Measurements from ENCODE around the gene SUPT4H1.

The SUPT4H1 gene

GRCh38 chr17:58394534-58395223 is 42.7 kb upstream of the SUPT4H1 start:
- no peak overlapping the region for H3K4me3 ChIP-seq (replicated peaks in 1 of 2; ENCODE audit: low read depth in 2 of 2, low read length in 2 of 2)
- TF ChIP-seq, protein P1, sequence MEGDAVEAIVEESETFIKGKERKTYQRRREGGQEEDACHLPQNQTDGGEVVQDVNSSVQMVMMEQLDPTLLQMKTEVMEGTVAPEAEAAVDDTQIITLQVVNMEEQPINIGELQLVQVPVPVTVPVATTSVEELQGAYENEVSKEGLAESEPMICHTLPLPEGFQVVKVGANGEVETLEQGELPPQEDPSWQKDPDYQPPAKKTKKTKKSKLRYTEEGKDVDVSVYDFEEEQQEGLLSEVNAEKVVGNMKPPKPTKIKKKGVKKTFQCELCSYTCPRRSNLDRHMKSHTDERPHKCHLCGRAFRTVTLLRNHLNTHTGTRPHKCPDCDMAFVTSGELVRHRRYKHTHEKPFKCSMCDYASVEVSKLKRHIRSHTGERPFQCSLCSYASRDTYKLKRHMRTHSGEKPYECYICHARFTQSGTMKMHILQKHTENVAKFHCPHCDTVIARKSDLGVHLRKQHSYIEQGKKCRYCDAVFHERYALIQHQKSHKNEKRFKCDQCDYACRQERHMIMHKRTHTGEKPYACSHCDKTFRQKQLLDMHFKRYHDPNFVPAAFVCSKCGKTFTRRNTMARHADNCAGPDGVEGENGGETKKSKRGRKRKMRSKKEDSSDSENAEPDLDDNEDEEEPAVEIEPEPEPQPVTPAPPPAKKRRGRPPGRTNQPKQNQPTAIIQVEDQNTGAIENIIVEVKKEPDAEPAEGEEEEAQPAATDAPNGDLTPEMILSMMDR (IDR thresholded peaks at IDR 0.05; ENCODE audit: low read depth, low read length) = no peak
- DNase-seq (ENCODE audit: low read depth in 2 of 2) = no peak

- TF ChIP-seq, protein P1 (IDR thresholded peaks at IDR 0.05; ENCODE audit: low read depth, low read length) = no peak
- H3K4me3 ChIP-seq (replicated peaks in 1 of 2; ENCODE audit: low read depth in 2 of 2, low read length in 2 of 2) = no peak overlapping the region
Measured at GRCh38 chr17:58391302-58391984, 39.4 kb upstream of the SUPT4H1 start.

GRCh38 chr17:58390884-58391283 is 38.9 kb upstream of the SUPT4H1 start:
- H3K4me3 ChIP-seq (replicated peaks in 1 of 2; ENCODE audit: low read depth in 2 of 2, low read length in 2 of 2) = no peak overlapping the region
- DNase-seq (ENCODE audit: low read depth in 2 of 2) = no peak
- TF ChIP-seq, protein P1 (IDR thresholded peaks at IDR 0.05; ENCODE audit: low read depth, low read length) = no peak

More at GRCh38 chr17:58391302-58391984, 39.4 kb upstream of the SUPT4H1 start:
- peak; percentile 22 to 67 for DNase-seq (ENCODE audit: low read depth in 2 of 2)

DNA sequence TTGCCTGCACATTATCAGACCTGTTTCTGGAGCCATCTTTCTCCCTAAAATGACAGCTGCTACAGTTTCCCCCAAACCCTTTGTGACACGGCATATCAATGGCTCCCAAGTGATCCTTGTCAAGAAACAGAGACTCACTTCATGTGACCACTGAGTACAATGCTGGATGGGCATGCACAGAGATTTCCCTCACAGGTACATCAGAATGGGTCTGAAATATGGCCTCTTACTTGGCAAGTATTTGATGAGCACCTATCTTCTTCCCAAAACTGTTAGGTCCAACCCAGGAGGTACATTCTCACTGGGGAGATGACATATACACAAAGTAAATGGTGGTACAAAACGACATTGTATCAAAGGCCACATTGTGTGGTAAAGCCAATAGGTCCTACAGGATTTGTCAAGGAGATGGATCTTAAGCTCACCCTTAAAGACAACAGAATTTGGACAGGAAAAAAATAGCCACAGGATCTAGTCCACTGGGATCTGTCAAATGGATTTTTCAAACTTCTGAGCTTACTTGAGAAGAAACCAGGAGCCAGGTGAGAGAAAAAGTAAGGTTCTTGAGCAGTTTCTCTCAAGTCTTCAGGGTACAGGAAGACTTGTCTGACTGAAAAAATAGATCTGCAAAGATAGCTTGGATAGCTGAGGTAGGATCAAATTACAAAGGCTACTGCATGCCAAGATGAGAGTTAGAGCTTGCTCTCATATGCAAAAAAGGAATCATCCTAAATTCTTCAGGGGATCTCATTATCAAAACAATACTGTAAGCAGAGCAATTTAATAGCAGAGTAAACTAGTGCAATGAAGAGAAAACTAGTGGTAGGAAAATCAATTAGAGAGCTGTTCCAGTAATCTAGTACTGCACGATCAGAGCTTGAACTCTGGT is 36.5 kb upstream of the SUPT4H1 start:
- DNase-seq (ENCODE audit: low read depth in 2 of 2) = no peak
- no peak overlapping the region for H3K4me3 ChIP-seq (replicated peaks in 1 of 2; ENCODE audit: low read depth in 2 of 2, low read length in 2 of 2)
- TF ChIP-seq, protein P1 (IDR thresholded peaks at IDR 0.05; ENCODE audit: low read depth, low read length) = no peak

- TF ChIP-seq, protein P1 (IDR thresholded peaks at IDR 0.05; ENCODE audit: low read depth, low read length) = no peak
- DNase-seq (ENCODE audit: low read depth in 2 of 2) = no peak
Measured at GRCh38 chr17:58387834-58388233, 35.8 kb upstream of the SUPT4H1 start.

DNA sequence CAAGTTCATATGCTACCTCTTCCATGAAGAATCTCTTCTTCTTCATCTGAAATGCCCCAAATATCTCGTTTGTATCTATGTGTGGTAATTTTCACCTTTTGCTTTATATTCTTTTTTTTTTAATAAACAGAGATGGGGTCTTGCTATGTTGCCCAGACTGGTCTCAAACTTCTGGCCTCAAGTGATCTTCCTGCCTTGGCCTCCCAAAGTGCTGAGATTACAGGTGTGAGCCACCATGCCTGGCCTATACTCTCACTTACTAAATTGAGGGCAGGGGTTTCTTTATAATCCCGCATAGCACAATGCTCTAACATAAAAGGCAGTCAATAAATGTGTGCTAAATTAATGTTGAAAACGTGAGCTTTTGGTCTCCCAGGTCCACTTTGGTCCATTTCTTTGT is 34.7 kb upstream of the SUPT4H1 start:
- H3K4me3 ChIP-seq (replicated peaks in 1 of 2; ENCODE audit: low read depth in 2 of 2, low read length in 2 of 2) = no peak overlapping the region
- TF ChIP-seq, protein P1 (IDR thresholded peaks at IDR 0.05; ENCODE audit: low read depth, low read length) = no peak
- DNase-seq (ENCODE audit: low read depth in 2 of 2) = no peak

More at GRCh38 chr17:58387834-58388233, 35.8 kb upstream of the SUPT4H1 start:
- no peak overlapping the region for H3K4me3 ChIP-seq (replicated peaks in 1 of 2; ENCODE audit: low read depth in 2 of 2, low read length in 2 of 2)
